Neural progenitor cell (in vitro differentiated cells): ENCODE measurements around the gene TOMM40. TPM values are rescaled to one million over a fixed set of nuclear protein-coding genes. Genes with fewer than 3 reads are reported as not detected.
A peak's percentile ranks its signal among the peaks of the same experiment; 100 is the strongest.

Source experiments
- DNase-seq: peaks from one replicate; pipeline ENCODE4 v3.0.0-alpha.2; 2016; ENCODE audit warnings: low spot score
- H2AFZ ChIP-seq: fragments of 200-600 bp; sonication (generic); replicated peaks from 2 replicates; pipeline ENCODE4 v1.6.1; 2016; ENCODE audit warnings: antibody characterized with exemption
- H3F3A ChIP-seq: fragments of 200-600 bp; sonication (generic); 2 replicates; pipeline ENCODE4 v1.6.1; 2016; ENCODE audit warnings: antibody characterized with exemption, low read depth
- H3K27ac ChIP-seq: fragments of 200-600 bp; sonication (generic); 2 replicates; pipeline ENCODE4 v1.5.1; 2016; ENCODE audit warnings: mild to moderate bottlenecking
- H3K27me3 ChIP-seq: fragments of 200-600 bp; sonication (generic); 2 replicates; pipeline ENCODE4 v1.6.1; 2016; ENCODE audit warnings: mild to moderate bottlenecking, moderate library complexity
- H3K36me3 ChIP-seq: fragments of 200-600 bp; sonication (generic); 2 replicates; pipeline ENCODE4 v1.5.1; 2016
- H3K4me1 ChIP-seq: fragments of 200-600 bp; sonication (generic); 2 replicates; pipeline ENCODE4 v1.6.1; 2016; ENCODE audit warnings: mixed run types
- H3K4me2 ChIP-seq: fragments of 200-600 bp; sonication (generic); 2 replicates; pipeline ENCODE4 v1.6.1; 2016
- H3K4me3 ChIP-seq: fragments of 200-600 bp; sonication (generic); 2 replicates; pipeline ENCODE4 v1.5.1; 2016
- H3K79me2 ChIP-seq: fragments of 200-600 bp; sonication (generic); 2 replicates; pipeline ENCODE4 v1.6.1; 2016; ENCODE audit warnings: low read depth
- H3K9ac ChIP-seq: fragments of 200-600 bp; sonication (generic); 2 replicates; pipeline ENCODE4 v1.6.1; 2016
- H3K9me3 ChIP-seq: fragments of 200-600 bp; sonication (generic); 2 replicates; pipeline ENCODE4 v1.5.1; 2016; ENCODE audit warnings: low read depth
- H4K20me1 ChIP-seq: fragments of 200-600 bp; sonication (generic); 2 replicates; pipeline ENCODE4 v1.6.1; 2016; ENCODE audit warnings: low read depth
- H3K27ac Mint-ChIP-seq: 3 replicates; pipeline ENCODE4 v1.8.0; 2021; ENCODE audit warnings: mixed read lengths
- H3K27me3 Mint-ChIP-seq: 2 replicates; pipeline ENCODE4 v1.8.0; 2022; ENCODE audit warnings: low read depth, mild to moderate bottlenecking, inconsistent platforms, moderate library complexity, mixed read lengths; ENCODE audit not compliant: insufficient read depth
- H3K36me3 Mint-ChIP-seq: 3 replicates; pipeline ENCODE4 v1.8.0; 2021; ENCODE audit warnings: mixed read lengths
- H3K4me1 Mint-ChIP-seq: 3 replicates; pipeline ENCODE4 v1.8.0; 2021; ENCODE audit warnings: mixed read lengths
- H3K4me3 Mint-ChIP-seq: 3 replicates; pipeline ENCODE4 v1.8.0; 2021; ENCODE audit warnings: mild to moderate bottlenecking, moderate library complexity, mixed read lengths
- H3K9me3 Mint-ChIP-seq: 3 replicates; pipeline ENCODE4 v1.8.0; 2020; ENCODE audit warnings: mixed read lengths
- EZH2 ChIP-seq: fragments of 200-600 bp; sonication (generic); IDR thresholded peaks from 2 replicates; pipeline ENCODE4 v1.6.1; 2017; ENCODE audit warnings: antibody characterized with exemption, mild to moderate bottlenecking, moderate library complexity
- EZH2phosphoT487 ChIP-seq: fragments of 200-600 bp; sonication (generic); IDR thresholded peaks from 2 replicates; pipeline ENCODE4 v1.6.1; 2017; ENCODE audit warnings: antibody characterized with exemption
- total RNA-seq: library from RNA; depleted of rRNA; stranded (reverse); fragments of >200 nt; gene quantifications from 2 replicates; pipeline ENCODE4 v1.2.3, GENCODE V29; 2015; ENCODE audit warnings: low replicate concordance
- TF ChIP-seq, protein P1 (sequence below): fragments of 200-600 bp; sonication (generic); IDR thresholded peaks from 2 replicates; pipeline ENCODE4 v1.5.1; 2017; ENCODE audit warnings: antibody characterized with exemption, mild to moderate bottlenecking

Gene TOMM40
- total RNA-seq, 1 donor from 2014 or later = 30.1 TPM

GRCh38 chr19:44894052-44894400 is 3.0 kb downstream of the TOMM40 start:
- peaks cover 29% of the 10 kb centered on the region for H3K79me2 ChIP-seq
- Mint-ChIP-seq H3K4me3 (no peak overlapping the region), H3K27ac (no peak overlapping the region), H3K4me1 (peaks cover 23% of the 10 kb centered on the region), H3K9me3 (no peaks in the 10 kb centered on the region), H3K36me3 (peaks cover 28% of the 10 kb centered on the region), H3K27me3 (peaks cover 6% of the 10 kb centered on the region)
- H3K27ac ChIP-seq = no peak overlapping the region
- TF ChIP-seq EZH2phosphoT487 (no peak), EZH2 (no peak)
- TF ChIP-seq, protein P1, sequence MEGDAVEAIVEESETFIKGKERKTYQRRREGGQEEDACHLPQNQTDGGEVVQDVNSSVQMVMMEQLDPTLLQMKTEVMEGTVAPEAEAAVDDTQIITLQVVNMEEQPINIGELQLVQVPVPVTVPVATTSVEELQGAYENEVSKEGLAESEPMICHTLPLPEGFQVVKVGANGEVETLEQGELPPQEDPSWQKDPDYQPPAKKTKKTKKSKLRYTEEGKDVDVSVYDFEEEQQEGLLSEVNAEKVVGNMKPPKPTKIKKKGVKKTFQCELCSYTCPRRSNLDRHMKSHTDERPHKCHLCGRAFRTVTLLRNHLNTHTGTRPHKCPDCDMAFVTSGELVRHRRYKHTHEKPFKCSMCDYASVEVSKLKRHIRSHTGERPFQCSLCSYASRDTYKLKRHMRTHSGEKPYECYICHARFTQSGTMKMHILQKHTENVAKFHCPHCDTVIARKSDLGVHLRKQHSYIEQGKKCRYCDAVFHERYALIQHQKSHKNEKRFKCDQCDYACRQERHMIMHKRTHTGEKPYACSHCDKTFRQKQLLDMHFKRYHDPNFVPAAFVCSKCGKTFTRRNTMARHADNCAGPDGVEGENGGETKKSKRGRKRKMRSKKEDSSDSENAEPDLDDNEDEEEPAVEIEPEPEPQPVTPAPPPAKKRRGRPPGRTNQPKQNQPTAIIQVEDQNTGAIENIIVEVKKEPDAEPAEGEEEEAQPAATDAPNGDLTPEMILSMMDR = no peak
- H3K9me3 ChIP-seq = no peaks in the 10 kb centered on the region
- H2AFZ ChIP-seq = no peak overlapping the region
- H3K4me1 ChIP-seq = peaks cover 8% of the 10 kb centered on the region
- H3K27me3 ChIP-seq = no peaks in the 10 kb centered on the region
- DNase-seq = no peak
- peaks cover 22% of the 10 kb centered on the region for H3F3A ChIP-seq
- no peaks in the 10 kb centered on the region for H3K36me3 ChIP-seq
- peaks cover 20% of the 10 kb centered on the region for H4K20me1 ChIP-seq
- H3K4me3 ChIP-seq = no peak overlapping the region
- no peak overlapping the region for H3K4me2 ChIP-seq
- H3K9ac ChIP-seq = no peak overlapping the region

- peaks cover 15% of the 10 kb centered on the region for H3F3A ChIP-seq
- H2AFZ ChIP-seq = no peak overlapping the region
- H3K4me3 Mint-ChIP-seq = peak overlapping the region; percentile 48
- H3K9ac ChIP-seq = no peak overlapping the region
- H3K9me3 ChIP-seq = no peaks in the 10 kb centered on the region
- H3K27me3 Mint-ChIP-seq = peaks cover 6% of the 10 kb centered on the region
- no peak overlapping the region for H3K27ac ChIP-seq
- H3K27ac Mint-ChIP-seq = no peak overlapping the region
- peaks cover 29% of the 10 kb centered on the region for H3K79me2 ChIP-seq
- H4K20me1 ChIP-seq = peaks cover 21% of the 10 kb centered on the region
- H3K36me3 ChIP-seq = no peaks in the 10 kb centered on the region
- peaks cover 8% of the 10 kb centered on the region for H3K4me1 ChIP-seq
- peaks cover 21% of the 10 kb centered on the region for H3K4me1 Mint-ChIP-seq
- no peaks in the 10 kb centered on the region for H3K27me3 ChIP-seq
- no peak overlapping the region for H3K4me2 ChIP-seq
- no peak overlapping the region for H3K4me3 ChIP-seq
- DNase-seq = no peak
- peaks cover 28% of the 10 kb centered on the region for H3K36me3 Mint-ChIP-seq
- TF ChIP-seq EZH2 = no peak
- TF ChIP-seq, protein P1 = no peak
- TF ChIP-seq EZH2phosphoT487 = no peak
- H3K9me3 Mint-ChIP-seq = no peaks in the 10 kb centered on the region
Observed at GRCh38 chr19:44894946-44895345, 3.9 kb downstream of the TOMM40 start.

DNA sequence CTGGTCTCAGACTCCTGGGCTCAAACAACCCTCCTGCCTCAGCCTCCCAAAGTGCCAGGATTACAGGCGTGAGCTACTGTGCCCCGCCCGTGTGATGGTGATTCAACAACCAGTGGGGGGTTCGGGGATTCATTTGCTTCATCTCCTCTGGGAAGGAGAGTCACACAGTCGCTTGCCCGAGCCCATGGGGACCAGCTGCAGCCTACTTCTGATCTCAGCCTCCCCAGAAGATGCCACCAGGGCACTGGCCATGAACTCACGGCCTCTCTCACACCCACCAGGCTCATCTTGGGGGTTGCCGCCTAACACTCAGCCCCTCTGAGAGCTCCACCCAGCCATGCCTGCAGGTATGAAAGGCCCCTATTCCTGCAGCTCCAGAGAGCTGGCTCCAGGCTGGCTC is 6.8 kb downstream of the TOMM40 start:
- no peak for DNase-seq
- no peak overlapping the region for H3K27ac Mint-ChIP-seq
- H3K4me1 ChIP-seq = no peaks in the 10 kb centered on the region
- no peaks in the 10 kb centered on the region for H3K9me3 Mint-ChIP-seq
- peaks cover 12% of the 10 kb centered on the region for H3K79me2 ChIP-seq
- peaks cover 8% of the 10 kb centered on the region for H3K27me3 Mint-ChIP-seq
- H2AFZ ChIP-seq = no peak overlapping the region
- no peak overlapping the region for H3K4me3 ChIP-seq
- no peaks in the 10 kb centered on the region for H3K27me3 ChIP-seq
- no peak overlapping the region for H3K4me3 Mint-ChIP-seq
- H3K9ac ChIP-seq = no peak overlapping the region
- no peak overlapping the region for H3K4me2 ChIP-seq
- H3K27ac ChIP-seq = no peak overlapping the region
- no peaks in the 10 kb centered on the region for H3K36me3 ChIP-seq
- H3K36me3 Mint-ChIP-seq = peaks cover 23% of the 10 kb centered on the region
- H3K4me1 Mint-ChIP-seq = peaks cover 3% of the 10 kb centered on the region
- H4K20me1 ChIP-seq = peaks cover 10% of the 10 kb centered on the region
- H3F3A ChIP-seq = peaks cover 6% of the 10 kb centered on the region
- TF ChIP-seq, protein P1 = no peak
- no peak for TF ChIP-seq EZH2
- TF ChIP-seq EZH2phosphoT487 = no peak
- no peaks in the 10 kb centered on the region for H3K9me3 ChIP-seq
